ENCODE results near the gene ASTN2.

- TF ChIP-seq CTCF (IDR thresholded peaks at IDR 0.05) (no peak), POLR2A (IDR thresholded peaks at IDR 0.05) (no peak)
These were observed 616.3 kb downstream of the ASTN2 start for GRCh38 chr9:116798521-116798920.

All from prostate gland (tissue), 2 donors.